Effector CD8-positive, alpha-beta T cell (primary cell): ENCODE data around the gene TSNAXIP1.
"Not testable (repeated sequence)": the region's sequence is repeated elsewhere in the genome, so short reads cannot be mapped to it uniquely, and the experiment has no call there.

Experiments used
- DNase-seq: peaks from one replicate; lab custom pipeline; 2025; lab: John Stamatoyannopoulos, UW

TSNAXIP1 gene

DNA sequence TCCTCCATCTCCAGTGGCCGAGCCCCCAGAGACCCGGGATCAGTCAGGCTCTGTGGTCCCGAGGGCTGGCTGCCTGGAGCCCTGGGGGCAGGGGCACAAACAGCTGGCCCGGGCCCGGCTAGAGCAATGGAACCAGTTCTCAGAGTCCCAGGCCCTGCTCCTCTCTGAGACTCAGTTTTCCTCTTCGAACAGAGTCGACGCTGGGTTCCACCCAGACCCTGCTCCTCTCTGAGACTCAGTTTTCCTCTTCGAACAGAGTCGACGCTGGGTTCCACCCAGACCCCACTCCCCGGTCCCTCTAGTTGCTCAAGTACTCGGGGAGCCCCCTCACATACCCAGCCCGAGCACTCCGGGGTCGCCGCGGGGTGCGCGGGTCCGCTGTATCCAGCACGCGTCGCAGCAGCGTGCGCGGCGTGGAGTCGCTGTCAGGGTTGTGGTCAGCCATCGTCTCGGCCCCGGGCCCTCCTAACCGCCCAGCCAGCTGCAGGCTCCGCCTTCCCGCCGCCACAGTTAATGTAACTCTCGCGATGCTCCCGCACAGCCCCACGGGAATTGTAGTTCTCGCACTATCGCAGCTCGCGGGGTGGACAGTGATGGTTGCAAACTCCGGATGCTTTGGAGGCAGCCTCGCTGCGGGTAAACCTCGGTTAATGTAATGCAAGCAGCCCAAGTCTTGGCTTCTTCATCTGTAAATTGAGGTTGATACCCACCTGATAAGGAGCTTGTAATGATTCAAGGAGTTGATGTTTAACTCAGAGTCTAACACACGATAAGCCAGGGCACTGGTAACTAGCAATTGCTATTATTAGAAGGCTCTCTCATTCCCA lies 26.9 kb downstream of the TSNAXIP1 start:
- peak; percentile 88 for DNase-seq

DNA sequence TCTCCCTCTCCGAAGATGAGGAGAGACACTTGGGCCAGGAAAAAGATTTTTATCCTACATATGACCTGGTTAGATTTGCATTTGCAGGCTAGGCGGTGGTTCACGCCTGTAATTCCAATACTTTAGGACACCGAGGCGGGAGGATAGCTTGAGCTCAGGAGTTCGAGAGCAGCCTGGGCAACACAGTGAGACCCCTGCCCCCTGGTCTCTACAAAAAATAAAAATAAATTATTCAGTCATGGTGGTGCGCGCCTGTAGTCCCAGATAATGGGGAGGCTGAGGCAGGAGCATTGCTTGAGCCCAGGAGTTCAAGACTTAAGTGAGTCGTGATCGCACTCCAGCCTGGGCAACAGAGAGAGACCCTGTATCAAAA lies 27.5 kb downstream of the TSNAXIP1 start:
- DNase-seq = no peak

DNA sequence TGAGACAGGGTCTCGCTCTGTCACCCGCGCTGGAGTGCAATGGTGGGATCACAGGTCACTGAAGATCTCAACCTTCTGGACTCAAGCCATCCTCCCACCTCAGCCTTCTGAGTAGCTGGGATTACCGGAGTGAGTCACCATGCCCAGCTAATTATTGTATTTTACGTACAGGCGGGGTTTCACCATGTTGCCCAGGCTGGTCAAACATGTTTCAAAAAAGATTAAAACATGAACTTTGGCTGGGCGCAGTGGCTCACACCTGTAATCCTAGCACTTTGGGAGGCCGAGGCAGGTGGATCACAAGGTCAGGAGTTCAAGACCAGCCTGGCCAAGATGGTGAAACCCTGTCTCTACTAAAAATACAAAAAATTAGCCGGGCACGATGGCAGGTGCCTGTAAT lies 30.5 kb downstream of the TSNAXIP1 start:
- DNase-seq = not testable (repeated sequence)

DNA sequence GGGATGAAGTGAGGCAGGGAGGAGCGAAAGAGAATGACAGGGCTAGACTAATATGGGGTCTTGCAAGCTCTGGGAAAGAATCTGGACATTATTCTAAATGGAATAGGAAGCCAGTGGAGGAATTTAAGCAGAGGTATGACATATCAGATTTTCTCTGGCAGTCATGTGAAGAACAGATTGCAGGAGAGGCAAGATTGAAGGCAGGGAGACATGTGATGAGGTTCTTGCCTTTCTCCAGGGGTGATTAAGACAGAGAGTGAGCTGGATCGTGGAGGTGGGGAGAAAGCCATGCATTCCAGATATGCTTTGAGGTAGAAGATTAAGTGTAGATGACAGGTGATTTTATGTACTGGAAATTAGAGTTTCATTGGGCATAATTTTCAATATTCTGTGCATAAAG lies 31.1 kb downstream of the TSNAXIP1 start:
- no peak for DNase-seq

DNA sequence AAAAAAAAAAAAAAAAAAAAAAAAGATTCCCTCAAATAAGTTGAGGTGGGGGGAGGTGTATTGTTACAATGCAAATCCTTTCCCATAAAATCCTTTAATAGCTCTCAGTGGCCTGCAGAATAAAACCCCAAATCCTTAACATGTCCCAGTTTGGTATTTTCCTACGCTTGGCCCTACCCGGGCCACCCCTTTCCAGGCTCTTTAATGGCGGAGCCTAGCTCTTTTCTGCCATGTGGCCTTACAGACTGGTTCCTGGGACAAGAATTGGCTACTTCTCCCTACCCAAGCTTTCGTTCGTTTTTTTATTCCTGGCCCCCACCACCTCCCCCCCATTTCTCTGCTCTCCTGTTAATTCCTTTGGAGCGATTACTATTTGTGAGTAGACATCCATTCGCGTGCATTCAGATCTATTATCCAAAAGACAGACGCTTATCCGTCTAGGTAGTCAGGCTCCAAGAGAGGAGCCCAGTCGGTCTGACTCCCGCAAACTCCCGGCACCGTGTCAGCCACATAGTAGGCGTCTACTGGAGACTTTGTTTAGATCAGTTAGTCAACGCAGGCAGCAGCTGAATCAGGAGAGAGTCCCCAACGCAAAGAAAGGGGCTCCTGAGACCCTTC lies 34.6 kb downstream of the TSNAXIP1 start:
- no peak for DNase-seq

- DNase-seq = peak; percentile 92
Measured at GRCh38 chr16:67841816-67842508, 35.3 kb downstream of the TSNAXIP1 start, which contains the start of gene THAP11. THAP11 (plus strand) TSS chr16:67842320; CDS start chr16:67842555, 235 bp downstream.

- peak; percentile 48 for DNase-seq
Measured at GRCh38 chr16:67842509-67843342, 36.0 kb downstream of the TSNAXIP1 start.

DNA sequence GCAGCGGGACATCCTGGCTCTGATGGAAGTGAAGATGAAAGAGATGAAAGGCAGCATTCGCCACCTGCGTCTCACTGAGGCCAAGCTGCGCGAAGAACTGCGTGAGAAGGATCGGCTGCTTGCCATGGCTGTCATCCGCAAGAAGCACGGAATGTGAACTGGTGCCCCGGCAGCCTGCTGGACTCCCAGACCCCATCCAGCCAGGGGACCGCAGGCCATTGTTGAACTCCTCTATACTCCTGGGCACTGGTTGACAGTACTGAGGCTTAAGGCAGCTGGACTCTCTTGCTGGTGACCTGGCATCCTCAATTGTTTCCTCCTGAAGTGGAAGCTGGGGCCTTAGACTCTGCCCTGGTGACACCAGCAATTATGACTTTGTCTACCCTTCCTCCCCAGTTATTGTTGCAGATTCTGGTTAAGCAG lies 36.7 kb downstream of the TSNAXIP1 start:
- no peak for DNase-seq

DNA sequence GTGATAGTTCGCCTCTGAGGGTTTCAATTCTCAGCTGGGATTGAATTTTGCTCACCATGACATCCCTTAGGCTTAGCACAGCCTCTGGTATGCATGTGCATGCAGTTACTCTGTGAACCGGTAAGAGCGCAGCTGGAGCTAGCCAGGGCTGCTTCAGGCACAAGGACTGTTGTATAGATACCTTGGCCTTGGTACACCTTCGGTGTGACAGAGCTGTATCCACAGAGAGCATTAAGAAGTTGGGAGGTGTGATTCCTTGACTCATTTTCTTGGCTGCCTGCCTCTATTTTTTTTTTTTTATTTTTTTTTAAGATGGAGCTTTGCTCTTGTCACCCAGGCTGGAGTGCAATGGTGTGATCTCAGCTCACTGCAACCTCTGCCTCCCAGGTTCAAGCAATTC lies 37.8 kb downstream of the TSNAXIP1 start:
- DNase-seq = no peak

- no peak for DNase-seq
Measured at GRCh38 chr16:67845291-67846062, 38.8 kb downstream of the TSNAXIP1 start.

DNA sequence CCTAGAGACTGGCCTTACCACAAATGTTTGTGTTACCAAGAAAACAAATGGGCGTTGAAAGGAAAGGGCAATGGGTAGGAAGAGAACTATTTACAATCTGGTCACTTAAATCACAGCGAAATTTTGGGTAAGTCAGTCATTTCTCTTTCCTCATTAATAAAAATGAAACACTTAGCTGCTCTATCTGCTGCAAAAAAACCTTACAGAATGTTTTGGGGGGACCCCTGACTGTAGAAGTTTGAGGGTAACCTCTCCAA lies 39.3 kb downstream of the TSNAXIP1 start:
- no peak for DNase-seq

- DNase-seq = peak; percentile 90
Measured at GRCh38 chr16:67846320-67847063, 39.8 kb downstream of the TSNAXIP1 start, which contains the start of gene NUTF2. NUTF2 (plus strand) TSS chr16:67846933; CDS start chr16:67865131, 18,198 bp downstream.

DNA sequence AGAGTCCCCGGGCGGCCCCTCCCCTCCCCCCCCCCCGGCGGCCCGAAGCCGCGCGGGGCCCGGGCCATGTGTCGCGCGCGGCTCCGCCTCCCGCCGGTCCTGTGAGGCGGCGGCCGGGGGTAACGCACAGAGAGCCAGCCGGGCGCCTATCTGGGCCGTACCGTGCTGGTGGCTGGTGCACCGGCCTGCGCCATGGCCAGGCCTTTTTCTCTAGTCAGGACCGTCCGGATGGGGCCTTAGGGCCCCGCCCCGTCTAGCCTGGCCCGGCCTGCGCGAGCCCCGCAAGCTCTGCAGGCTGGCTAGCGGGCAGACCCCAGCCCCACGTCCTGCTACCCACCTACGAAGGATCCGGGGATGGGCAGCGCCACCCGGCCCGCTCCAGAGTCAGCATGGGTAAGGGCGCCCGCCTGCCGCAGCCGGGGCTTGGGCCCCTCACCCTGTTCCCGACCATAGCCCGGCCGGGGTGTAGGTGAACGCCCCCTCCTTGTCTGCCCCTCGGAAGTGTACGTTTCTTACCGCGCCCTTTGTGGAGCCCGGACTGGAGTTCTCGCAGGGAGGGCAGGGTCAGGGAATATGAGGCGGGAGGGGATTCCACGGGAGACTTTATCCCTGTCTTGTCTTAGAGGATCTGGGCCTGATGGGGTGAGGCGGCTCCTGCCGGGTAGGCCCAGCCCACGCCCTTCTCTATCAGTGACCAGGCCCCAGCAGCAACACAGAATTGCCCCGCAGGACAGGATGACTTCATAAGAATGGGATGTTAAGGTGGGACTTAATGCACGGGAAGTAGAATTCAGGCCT lies 40.6 kb downstream of the TSNAXIP1 start, which contains the start of gene CENPT:
Gene CENPT, minus strand, starts transcription at position 630 of the 798 bp plus-strand sequence. CDS start 13,834 bp downstream, outside the sequence.
- DNase-seq = peak; percentile 66

DNA sequence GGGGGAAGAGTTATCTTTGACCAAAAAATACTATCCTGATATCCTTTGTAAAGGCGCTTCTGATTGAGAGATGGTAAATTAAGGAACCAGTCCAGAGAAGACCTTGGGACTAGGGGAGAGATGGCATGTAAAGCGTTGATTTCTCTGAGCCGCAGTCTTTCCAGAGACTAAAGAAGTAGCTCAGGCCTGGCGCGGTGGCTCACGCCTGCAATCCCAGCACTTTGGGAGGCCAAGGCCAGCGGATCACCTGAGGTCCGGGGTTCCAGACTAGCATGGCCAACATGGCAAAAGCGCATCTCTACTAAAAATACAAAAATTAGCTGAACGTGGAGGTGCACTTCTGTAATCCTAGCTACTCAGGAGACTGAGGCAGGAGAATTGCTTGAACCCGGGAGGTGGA lies 41.4 kb downstream of the TSNAXIP1 start:
- no peak for DNase-seq

DNA sequence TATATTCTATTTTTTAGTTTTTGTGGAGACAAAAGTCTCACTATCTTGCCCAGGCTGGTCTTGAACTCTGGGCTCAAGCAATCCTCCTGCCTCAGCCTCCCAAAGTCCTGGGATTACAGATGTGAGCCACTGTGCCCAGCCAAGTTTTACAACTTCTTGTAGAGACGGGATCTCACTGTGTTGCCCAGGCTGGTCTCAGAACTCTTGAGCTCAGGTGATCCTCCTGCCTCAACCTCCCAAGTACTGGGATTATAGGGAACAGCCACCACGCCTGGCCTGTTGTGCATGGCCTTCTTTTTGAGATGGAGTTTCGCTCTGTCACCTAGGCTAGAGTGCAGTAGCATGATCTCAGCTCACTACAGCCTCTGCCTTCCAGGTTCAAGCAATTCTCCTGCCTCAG lies 47.0 kb downstream of the TSNAXIP1 start:
- DNase-seq = no peak

GRCh38 chr16:67855789-67856188 lies 49.1 kb downstream of the TSNAXIP1 start:
- no peak for DNase-seq

GRCh38 chr16:67856927-67857546 lies 50.3 kb downstream of the TSNAXIP1 start:
- DNase-seq = no peak

GRCh38 chr16:67857547-67858233 lies 51.0 kb downstream of the TSNAXIP1 start:
- DNase-seq = no peak
